22Rv1 (cell line): ENCODE measurements around the gene NALCN.

ENCODE experiments used
- ZFX ChIP-seq: fragments of 450-650 bp; IDR thresholded peaks from 2 replicates; pipeline ENCODE4 v1.6.1; 2017; ENCODE audit warnings: antibody characterized with exemption, borderline replicate concordance
- TF ChIP-seq, protein P1 (sequence below): fragments of 450-650 bp; IDR thresholded peaks from 2 replicates; pipeline ENCODE4 v1.5.1; 2017; ENCODE audit warnings: mild to moderate bottlenecking

DNA sequence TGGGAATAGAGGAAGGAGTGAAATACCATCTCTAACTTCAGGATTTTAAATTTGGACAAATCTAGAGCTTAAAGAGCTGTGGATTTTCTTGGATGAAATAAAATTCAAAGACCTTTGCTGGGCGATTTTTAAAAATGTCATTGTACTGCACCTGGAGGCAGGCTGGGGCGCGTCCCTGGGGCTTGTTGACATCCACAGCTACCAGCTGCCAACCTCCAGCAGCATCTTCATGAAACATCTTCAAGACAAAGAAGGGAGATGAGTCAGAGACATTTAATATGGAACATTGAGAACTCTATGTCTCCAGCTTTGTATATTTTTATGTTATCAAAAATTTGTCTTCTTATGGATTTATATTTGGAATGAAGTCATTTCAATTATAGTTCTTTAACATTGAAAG lies 132.5 kb downstream of the NALCN start:
- TF ChIP-seq, protein P1, sequence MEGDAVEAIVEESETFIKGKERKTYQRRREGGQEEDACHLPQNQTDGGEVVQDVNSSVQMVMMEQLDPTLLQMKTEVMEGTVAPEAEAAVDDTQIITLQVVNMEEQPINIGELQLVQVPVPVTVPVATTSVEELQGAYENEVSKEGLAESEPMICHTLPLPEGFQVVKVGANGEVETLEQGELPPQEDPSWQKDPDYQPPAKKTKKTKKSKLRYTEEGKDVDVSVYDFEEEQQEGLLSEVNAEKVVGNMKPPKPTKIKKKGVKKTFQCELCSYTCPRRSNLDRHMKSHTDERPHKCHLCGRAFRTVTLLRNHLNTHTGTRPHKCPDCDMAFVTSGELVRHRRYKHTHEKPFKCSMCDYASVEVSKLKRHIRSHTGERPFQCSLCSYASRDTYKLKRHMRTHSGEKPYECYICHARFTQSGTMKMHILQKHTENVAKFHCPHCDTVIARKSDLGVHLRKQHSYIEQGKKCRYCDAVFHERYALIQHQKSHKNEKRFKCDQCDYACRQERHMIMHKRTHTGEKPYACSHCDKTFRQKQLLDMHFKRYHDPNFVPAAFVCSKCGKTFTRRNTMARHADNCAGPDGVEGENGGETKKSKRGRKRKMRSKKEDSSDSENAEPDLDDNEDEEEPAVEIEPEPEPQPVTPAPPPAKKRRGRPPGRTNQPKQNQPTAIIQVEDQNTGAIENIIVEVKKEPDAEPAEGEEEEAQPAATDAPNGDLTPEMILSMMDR: no peak
- no peak for TF ChIP-seq ZFX
